ENCODE data around the gene SH3RF1. TPM values are rescaled to one million over a fixed set of nuclear protein-coding genes. Genes with fewer than 3 reads are reported as not detected.

Gene SH3RF1
- total RNA-seq, 1 experiment from 2014 or later, result 15.3 TPM

- H4K8ac ChIP-seq (replicated peaks; ENCODE audit: insufficient read length, low read depth, low read length), result no peak overlapping the region
- H3K27me3 Mint-ChIP-seq (ENCODE audit: low read depth), result no peaks in the 10 kb centered on the region
- no peak overlapping the region for H2BK120ac ChIP-seq (ENCODE audit: low read depth, low read length, poor library complexity, severe bottlenecking)
- DNase-seq, result no peak
- no peak overlapping the region for H3K4ac ChIP-seq (ENCODE audit: low read depth, low read length)
- H3K9ac ChIP-seq (ENCODE audit: extremely low read depth, insufficient read length, low read length), result no peak overlapping the region
- WGBS (ENCODE audit: extremely low coverage, insufficient read length, low lambda C conversion rate), result no CpG with 5 or more reads among the region's 3 CpGs
- H4K91ac ChIP-seq (ENCODE audit: insufficient read length, low read depth, low read length), result no peak overlapping the region
- no peak overlapping the region for H4K5ac ChIP-seq (ENCODE audit: insufficient read length, low read depth, low read length)
- H3K79me1 ChIP-seq (ENCODE audit: insufficient read depth, low read depth, low read length, poor library complexity, severe bottlenecking), result peaks cover 3% of the 10 kb centered on the region
- H2BK20ac ChIP-seq (ENCODE audit: low read depth, low read length, poor library complexity, severe bottlenecking), result no peak overlapping the region
- H4K20me1 ChIP-seq (ENCODE audit: control insufficient read depth, insufficient read depth, insufficient read length), result no peaks in the 10 kb centered on the region
- no peaks in the 10 kb centered on the region; the same call in 1 of the 2 replicates for H3K79me2 ChIP-seq (ENCODE audit: insufficient read depth, low read length)
- H3K4me3 Mint-ChIP-seq, result no peak overlapping the region
- H2BK15ac ChIP-seq (ENCODE audit: low read depth, low read length), result no peak overlapping the region
- no peak overlapping the region for H3K18ac ChIP-seq (ENCODE audit: insufficient read length, low read depth, low read length)
- H3K23me2 ChIP-seq (ENCODE audit: insufficient read length, low read depth, low read length, poor library complexity, severe bottlenecking), result no peaks in the 10 kb centered on the region
- no peak overlapping the region for H2AK5ac ChIP-seq (ENCODE audit: insufficient read length, low read length)
- H3K27me3 ChIP-seq (ENCODE audit: insufficient read depth, low read length), result no peaks in the 10 kb centered on the region
- no peak overlapping the region for H3K23ac ChIP-seq (ENCODE audit: insufficient read length, low read depth, low read length)
- no peak overlapping the region for H3K27ac ChIP-seq (ENCODE audit: insufficient read length, low read depth, low read length)
- H2AFZ ChIP-seq (ENCODE audit: low read length), result no peak overlapping the region
- H3K9me3 ChIP-seq (ENCODE audit: control insufficient read depth, low read depth, low read length), result no peaks in the 10 kb centered on the region
- H2BK5ac ChIP-seq (ENCODE audit: insufficient read length, low read length), result no peak overlapping the region
- H3K4me1 ChIP-seq (ENCODE audit: insufficient read depth, low read length), result peaks cover 3% of the 10 kb centered on the region
- H3K27ac Mint-ChIP-seq, result peak overlapping the region in 1 of 3 experiments; percentile 7; a peak in 1 of 7 replicates
- H3T11ph ChIP-seq (ENCODE audit: low read length), result no peak overlapping the region
- no peaks in the 10 kb centered on the region for H3K36me3 Mint-ChIP-seq (ENCODE audit: insufficient read depth in 1 of 3, low read depth in 3 of 3)
- TF ChIP-seq CTCF (conservative IDR thresholded peaks at IDR 0.05), result no peak
- no peak overlapping the region for H3K4me2 ChIP-seq (ENCODE audit: insufficient read depth, insufficient read length, low read length)
- H2BK12ac ChIP-seq (ENCODE audit: insufficient read length, low read depth, low read length), result no peak overlapping the region
- H3K4me1 Mint-ChIP-seq, result peaks cover 32 to 45% of the 10 kb centered on the region in 2 experiments
- no peak overlapping the region for H3K14ac ChIP-seq (ENCODE audit: insufficient read depth, low read length)
- no peak overlapping the region for H3K56ac ChIP-seq (ENCODE audit: insufficient read length, low read depth, low read length)
- no peaks in the 10 kb centered on the region for H3K9me3 Mint-ChIP-seq
Observed at GRCh38 chr4:169188204-169188603, 82.6 kb downstream of the SH3RF1 start.

Data from H9 (cell line).